ENCODE measurements around the gene SLC3A2. TPM values are rescaled to one million over a fixed set of nuclear protein-coding genes. Genes with fewer than 3 reads are reported as not detected.

The SLC3A2 gene
- total RNA-seq, 4 donors from 2014 or later = 69.8 to 206 (median 98.4) TPM

GRCh38 chr11:62843466-62843865, 37.2 kb upstream of the SLC3A2 start:
- Histone ChIP-seq H3K9me3 (no peaks in the 10 kb centered on the region), H3K4me3 (no peak overlapping the region), H3K27me3 (no peaks in the 10 kb centered on the region), H3K4me1 (peaks cover 0 to 8% of the 10 kb centered on the region in 2 donors), H3K27ac (no peak overlapping the region), H3K36me3 (no peaks in the 10 kb centered on the region)
- TF ChIP-seq, protein P1, sequence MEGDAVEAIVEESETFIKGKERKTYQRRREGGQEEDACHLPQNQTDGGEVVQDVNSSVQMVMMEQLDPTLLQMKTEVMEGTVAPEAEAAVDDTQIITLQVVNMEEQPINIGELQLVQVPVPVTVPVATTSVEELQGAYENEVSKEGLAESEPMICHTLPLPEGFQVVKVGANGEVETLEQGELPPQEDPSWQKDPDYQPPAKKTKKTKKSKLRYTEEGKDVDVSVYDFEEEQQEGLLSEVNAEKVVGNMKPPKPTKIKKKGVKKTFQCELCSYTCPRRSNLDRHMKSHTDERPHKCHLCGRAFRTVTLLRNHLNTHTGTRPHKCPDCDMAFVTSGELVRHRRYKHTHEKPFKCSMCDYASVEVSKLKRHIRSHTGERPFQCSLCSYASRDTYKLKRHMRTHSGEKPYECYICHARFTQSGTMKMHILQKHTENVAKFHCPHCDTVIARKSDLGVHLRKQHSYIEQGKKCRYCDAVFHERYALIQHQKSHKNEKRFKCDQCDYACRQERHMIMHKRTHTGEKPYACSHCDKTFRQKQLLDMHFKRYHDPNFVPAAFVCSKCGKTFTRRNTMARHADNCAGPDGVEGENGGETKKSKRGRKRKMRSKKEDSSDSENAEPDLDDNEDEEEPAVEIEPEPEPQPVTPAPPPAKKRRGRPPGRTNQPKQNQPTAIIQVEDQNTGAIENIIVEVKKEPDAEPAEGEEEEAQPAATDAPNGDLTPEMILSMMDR (IDR thresholded peaks at IDR 0.05) = no peak
- intact Hi-C loops (cut with DNase I; ENCODE audit: low total_unique reads) = no loop called here
- no peak for DNase-seq

DNA sequence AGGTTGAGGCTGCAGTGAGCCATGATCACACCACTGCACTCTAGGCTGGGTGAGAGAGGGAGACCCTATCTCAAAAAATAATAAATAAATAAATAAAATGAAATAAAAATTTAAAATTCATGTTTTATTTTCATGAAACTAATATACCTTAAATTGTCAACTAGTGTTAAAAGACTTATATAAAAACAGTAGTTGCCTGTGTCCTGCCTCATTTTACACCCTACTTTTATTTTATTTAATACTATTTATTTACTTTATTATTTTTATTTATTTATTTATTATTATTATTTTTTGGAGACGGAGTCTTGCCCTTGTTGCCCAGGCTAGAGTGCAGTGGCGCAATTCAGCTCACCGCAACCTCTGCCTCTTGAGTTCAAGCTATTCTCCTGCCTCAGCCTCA, 36.5 kb upstream of the SLC3A2 start:
- no peaks in the 10 kb centered on the region for H3K9me3 ChIP-seq
- H3K4me1 ChIP-seq = peaks cover 0 to 8% of the 10 kb centered on the region in 2 donors
- no peak for TF ChIP-seq POLR2A (IDR thresholded peaks at IDR 0.05)
- DNase-seq = no peak
- no peaks in the 10 kb centered on the region for H3K27me3 ChIP-seq
- intact Hi-C loops (cut with DNase I; ENCODE audit: low total_unique reads) = no loop called here
- no peak overlapping the region for H3K4me3 ChIP-seq
- no peaks in the 10 kb centered on the region for H3K36me3 ChIP-seq
- H3K27ac ChIP-seq = no peak overlapping the region

- intact Hi-C loops (cut with DNase I; ENCODE audit: low total_unique reads) = no loop called here
- H3K9me3 ChIP-seq = no peaks in the 10 kb centered on the region
- H3K4me3 ChIP-seq = no peak overlapping the region
- no peak for DNase-seq
- H3K36me3 ChIP-seq = no peaks in the 10 kb centered on the region
- peaks cover 0 to 8% of the 10 kb centered on the region in 2 donors for H3K4me1 ChIP-seq
- TF ChIP-seq, protein P1 (IDR thresholded peaks at IDR 0.05) = no peak
- TF ChIP-seq POLR2A (IDR thresholded peaks at IDR 0.05) = no peak
- no peak overlapping the region for H3K27ac ChIP-seq
- H3K27me3 ChIP-seq = no peaks in the 10 kb centered on the region
Measured at GRCh38 chr11:62846177-62846576, 34.5 kb upstream of the SLC3A2 start.

DNA sequence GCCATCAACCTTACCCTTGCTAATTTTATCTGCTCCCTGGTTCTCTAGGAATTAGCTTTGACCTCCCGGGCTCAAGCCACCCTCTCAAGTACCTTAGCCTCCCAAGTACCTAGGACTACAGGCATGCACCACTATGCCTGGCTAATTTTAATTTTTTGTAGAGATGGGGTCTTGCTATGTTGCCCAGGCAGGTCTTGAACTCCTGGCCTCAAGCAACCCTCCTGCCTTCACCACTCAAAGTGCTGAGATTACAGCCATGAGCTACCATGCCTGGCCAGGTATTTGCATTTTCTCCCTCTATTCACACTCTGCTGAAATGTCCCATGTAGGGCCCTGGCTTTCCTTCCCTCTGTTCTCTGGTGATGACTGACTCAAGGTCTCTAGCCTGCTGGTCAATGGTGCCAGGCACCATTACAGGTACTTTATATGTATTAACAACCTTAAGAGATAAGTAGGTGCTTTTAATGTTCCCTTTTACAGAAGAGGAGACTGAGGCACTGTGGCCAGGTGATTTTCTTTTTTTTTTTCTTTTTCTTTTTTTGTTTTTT, 32.9 kb upstream of the SLC3A2 start:
- TF ChIP-seq, protein P1 (IDR thresholded peaks at IDR 0.05) = no peak
- TF ChIP-seq POLR2A (IDR thresholded peaks at IDR 0.05) = no peak
- no peak for DNase-seq
- Histone ChIP-seq H3K4me3 (no peak overlapping the region), H3K4me1 (no peaks in the 10 kb centered on the region), H3K27ac (no peak overlapping the region), H3K9me3 (no peaks in the 10 kb centered on the region), H3K27me3 (no peaks in the 10 kb centered on the region), H3K36me3 (no peaks in the 10 kb centered on the region)
- intact Hi-C loops (cut with DNase I; ENCODE audit: low total_unique reads) = no loop called here

DNA sequence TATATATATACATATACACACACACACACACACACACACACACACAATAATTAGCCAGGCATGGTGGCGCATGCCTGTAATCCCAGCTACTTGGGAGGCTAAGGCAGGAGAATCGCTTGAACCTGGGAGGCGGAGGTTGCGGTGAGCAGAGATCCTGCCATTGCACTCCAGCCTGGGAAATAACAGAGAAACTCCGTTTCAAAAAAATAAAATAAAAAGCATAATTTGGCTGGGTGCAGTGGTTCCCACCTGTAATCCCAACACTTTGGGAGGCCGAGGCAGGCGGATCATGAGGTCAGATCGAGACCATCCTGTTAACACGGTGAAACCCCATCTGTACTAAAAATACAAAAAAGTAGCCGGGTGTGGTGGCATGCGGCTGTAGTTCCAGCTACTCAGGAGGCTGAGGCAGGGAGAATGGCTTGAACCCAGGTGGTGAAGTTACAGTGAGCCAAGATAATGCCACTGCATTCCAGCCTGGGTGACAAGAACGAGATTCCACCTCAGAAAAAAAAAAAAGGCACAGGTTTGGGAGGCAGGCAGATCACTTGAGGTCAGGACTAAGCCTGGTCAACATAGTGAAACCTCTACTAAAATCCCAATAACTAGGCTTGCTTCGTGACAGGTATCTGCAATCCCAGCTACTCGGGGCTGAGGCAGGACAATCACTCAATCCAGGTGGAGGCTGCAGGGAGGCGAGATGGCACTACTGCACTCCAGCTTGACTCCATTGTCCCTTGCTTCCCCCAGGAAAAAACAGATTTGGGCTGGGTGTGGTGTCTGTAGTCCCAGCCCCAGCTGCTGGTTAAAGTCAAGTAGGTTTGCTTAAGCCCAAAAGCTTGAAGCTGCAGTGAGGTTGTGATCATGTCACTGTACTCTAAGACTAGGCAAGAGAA, 29.5 kb upstream of the SLC3A2 start:
- intact Hi-C loops (cut with DNase I; ENCODE audit: low total_unique reads) = no loop called here
- H3K27ac ChIP-seq = no peak overlapping the region

More for the DNA sequence above, 29.5 kb upstream of the SLC3A2 start:
- H3K9me3 ChIP-seq = no peaks in the 10 kb centered on the region
- no peaks in the 10 kb centered on the region for H3K27me3 ChIP-seq
- TF ChIP-seq POLR2A (IDR thresholded peaks at IDR 0.05) = no peak
- TF ChIP-seq, protein P1 (IDR thresholded peaks at IDR 0.05) = no peak
- no peaks in the 10 kb centered on the region for H3K36me3 ChIP-seq
- H3K4me3 ChIP-seq = no peak overlapping the region
- DNase-seq = no peak
- H3K4me1 ChIP-seq = peaks cover 9 to 15% of the 10 kb centered on the region in 2 donors

Measured in uterus (tissue), 4 donors.